GM23248 (cell line): Measurements from ENCODE around the gene OMG. TPM values are rescaled to one million over a fixed set of nuclear protein-coding genes. Genes with fewer than 3 reads are reported as not detected.

Experiments
- DNase-seq: peaks from one replicate; pipeline ENCODE4 v3.0.0-alpha.2; 2015
- H2AFZ ChIP-seq: fragments of 200-600 bp; sonication (generic); 2 replicates; pipeline ENCODE4 v1.6.1; 2016; ENCODE audit warnings: antibody characterized with exemption
- H3F3A ChIP-seq: fragments of 200-600 bp; sonication (generic); 2 replicates; pipeline ENCODE4 v1.6.1; 2016; ENCODE audit warnings: mild to moderate bottlenecking, antibody characterized with exemption, mixed run types; ENCODE audit not compliant: insufficient read depth
- H3K27ac ChIP-seq: fragments of 200-600 bp; sonication (generic); 2 replicates; pipeline ENCODE4 v1.5.1; 2016; ENCODE audit warnings: mild to moderate bottlenecking
- H3K27me3 ChIP-seq: fragments of 200-600 bp; sonication (generic); replicated peaks from 2 replicates; pipeline ENCODE4 v1.6.1; 2016; ENCODE audit warnings: mild to moderate bottlenecking; ENCODE audit not compliant: insufficient read depth
- H3K36me3 ChIP-seq: fragments of 200-600 bp; sonication (generic); 2 replicates; pipeline ENCODE4 v1.6.1; 2016; ENCODE audit warnings: low read depth, mild to moderate bottlenecking
- H3K4me1 ChIP-seq: fragments of 200-600 bp; sonication (generic); 2 replicates; pipeline ENCODE4 v1.6.1; 2016; ENCODE audit warnings: mild to moderate bottlenecking; ENCODE audit not compliant: insufficient read depth
- H3K4me2 ChIP-seq: fragments of 200-600 bp; sonication (generic); one replicate; pipeline ENCODE4 v1.6.1; 2016; ENCODE audit warnings: mild to moderate bottlenecking; ENCODE audit not compliant: unreplicated experiment
- H3K4me3 ChIP-seq: fragments of 200-600 bp; sonication (generic); 2 replicates; pipeline ENCODE4 v1.5.1; 2016; ENCODE audit warnings: mild to moderate bottlenecking
- H3K79me2 ChIP-seq: fragments of 200-600 bp; sonication (generic); 2 replicates; pipeline ENCODE4 v1.6.1; 2016; ENCODE audit warnings: mild to moderate bottlenecking; ENCODE audit not compliant: insufficient read depth
- H3K9ac ChIP-seq: fragments of 200-600 bp; sonication (generic); 2 replicates; pipeline ENCODE4 v1.6.1; 2016; ENCODE audit warnings: mild to moderate bottlenecking
- H3K9me2 ChIP-seq: fragments of 200-600 bp; sonication (generic); 2 replicates; pipeline ENCODE4 v1.6.1; 2016; ENCODE audit warnings: mixed run types, mild to moderate bottlenecking, moderate library complexity; ENCODE audit not compliant: insufficient read depth
- H3K9me3 ChIP-seq: fragments of 200-600 bp; sonication (generic); one replicate; pipeline ENCODE4 v1.6.1; 2017; ENCODE audit warnings: low read depth
- H4K20me1 ChIP-seq: fragments of 200-600 bp; sonication (generic); 2 replicates; pipeline ENCODE4 v1.6.0; 2016; ENCODE audit not compliant: insufficient read depth
- EZH2 ChIP-seq: fragments of 200-600 bp; sonication (generic); IDR thresholded peaks from 2 replicates; pipeline ENCODE4 v1.6.1; 2018; ENCODE audit warnings: antibody characterized with exemption, mild to moderate bottlenecking; ENCODE audit not compliant: insufficient read depth, poor library complexity, severe bottlenecking
- EZH2phosphoT487 ChIP-seq: fragments of 200-600 bp; sonication (generic); IDR thresholded peaks from 2 replicates; pipeline ENCODE4 v1.6.1; 2018; ENCODE audit warnings: antibody characterized with exemption, moderate library complexity, mild to moderate bottlenecking, low read depth; ENCODE audit not compliant: insufficient read depth
- WGBS, 2 experiments: methylation state at CpG; one replicate each; pipeline ENCODE4 v1.1.6; 2015 to 2017; ENCODE audit warnings: low lambda C conversion rate in 2 of 2, low coverage in 1 of 2; ENCODE audit errors: missing lambda C conversion rate in 2 of 2; 5-methylcytosine and 5-hydroxymethylcytosine counted together
- in situ Hi-C: fragments of 300-500 bp; cut with MboI; formaldehyde crosslinking; loops from 2 replicates; pipeline ENCODE4 v1.15.0; 2020
- polyA plus RNA-seq: library from polyadenylated mRNA; unstranded; fragments of >200 nt; fragmentation: Nextera tagmentation; extraction: Ambion mirVana; gene quantifications from 2 replicates; pipeline ENCODE4 v1.2.1, GENCODE V29; 2016
- total RNA-seq: library from RNA; depleted of rRNA; stranded (reverse); fragments of >200 nt; shearing (Covaris generic); gene quantifications from 2 replicates; pipeline ENCODE4 v1.2.3, GENCODE V29; 2014

The OMG gene
- total and polyA plus RNA-seq, 2 experiments from 2014 or later, result 0.25 TPM; not detected in 1

DNA sequence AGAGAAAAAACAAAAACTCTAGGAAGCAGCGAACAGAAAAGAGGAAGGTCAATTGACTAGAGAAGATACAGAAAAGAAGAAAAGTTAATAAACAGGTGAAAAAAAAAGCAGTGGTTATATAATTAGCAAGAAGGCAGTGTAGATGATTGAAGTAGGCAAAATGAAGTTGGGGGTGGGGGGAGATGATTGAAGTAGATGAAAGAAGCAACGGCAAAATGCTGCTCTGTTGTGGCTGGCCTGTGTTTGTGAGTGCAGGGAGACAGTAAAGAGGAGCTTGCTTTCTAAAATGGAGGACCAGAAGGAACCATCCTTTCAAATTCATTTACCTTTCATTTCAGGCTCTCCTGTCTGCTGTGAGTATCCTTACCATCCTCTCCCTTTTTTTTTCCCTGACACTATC, 13.2 kb upstream of the OMG start:
- no peak overlapping the region for H3K4me3 ChIP-seq

DNA sequence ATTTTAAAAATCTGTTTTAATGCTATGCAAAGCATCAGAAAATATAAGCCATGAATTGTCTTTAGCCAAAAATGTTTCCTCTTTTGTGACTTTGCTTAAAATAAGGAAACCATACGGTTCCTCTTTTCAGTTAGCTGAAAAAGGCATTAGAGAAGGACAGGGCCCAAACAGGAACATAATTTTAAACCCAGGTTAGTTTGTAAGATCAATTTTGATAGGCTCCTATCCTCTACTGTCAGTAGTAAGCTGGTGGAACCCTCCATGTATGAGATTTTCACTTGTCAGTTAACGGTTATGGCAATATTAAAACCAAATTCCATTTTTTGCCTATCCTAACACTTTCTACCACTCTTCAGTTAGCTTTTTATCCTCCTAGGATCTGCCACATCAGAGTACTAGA, 12.5 kb upstream of the OMG start:
- Histone ChIP-seq H3K27ac (no peak overlapping the region), H3F3A (peaks cover 14% of the 10 kb centered on the region), H3K4me3 (no peak overlapping the region), H3K4me2 (no peak overlapping the region), H2AFZ (no peak overlapping the region), H3K9me3 (no peaks in the 10 kb centered on the region), H3K36me3 (no peaks in the 10 kb centered on the region), H3K27me3 (no peaks in the 10 kb centered on the region), H4K20me1 (no peaks in the 10 kb centered on the region), H3K4me1 (peaks cover 15% of the 10 kb centered on the region), H3K79me2 (peaks cover 11% of the 10 kb centered on the region; the same call in 1 of the 2 replicates), H3K9ac (no peak overlapping the region), H3K9me2 (no peaks in the 10 kb centered on the region)
- WGBS, 2 experiments, result 88 to 96% methylated on average over 2 of the region's 2 CpGs
- in situ Hi-C loops, result no loop called here
- no peak for DNase-seq
- TF ChIP-seq EZH2, result no peak
- TF ChIP-seq EZH2phosphoT487, result no peak

More for the DNA sequence above, 13.2 kb upstream of the OMG start:
- H4K20me1 ChIP-seq, result no peaks in the 10 kb centered on the region
- no peak overlapping the region for H3K4me2 ChIP-seq
- H3K79me2 ChIP-seq, result peaks cover 4% of the 10 kb centered on the region; the same call in 1 of the 2 replicates
- H3K27ac ChIP-seq, result no peak overlapping the region
- H3K9me3 ChIP-seq, result no peaks in the 10 kb centered on the region
- no peaks in the 10 kb centered on the region for H3K27me3 ChIP-seq
- TF ChIP-seq EZH2phosphoT487 (no peak), EZH2 (no peak)
- no peak overlapping the region for H3K9ac ChIP-seq
- peaks cover 16% of the 10 kb centered on the region for H3K4me1 ChIP-seq
- 7 to 10% methylated on average over 2 of the region's 2 CpGs for WGBS, 2 experiments
- H3K36me3 ChIP-seq, result no peaks in the 10 kb centered on the region
- peaks cover 17% of the 10 kb centered on the region for H3F3A ChIP-seq
- no peak for DNase-seq
- no peaks in the 10 kb centered on the region for H3K9me2 ChIP-seq
- no peak overlapping the region for H2AFZ ChIP-seq
- in situ Hi-C loops, result no loop called here

- TF ChIP-seq EZH2 (no peak), EZH2phosphoT487 (no peak)
- Histone ChIP-seq H3K4me1 (peaks cover 6% of the 10 kb centered on the region), H4K20me1 (no peaks in the 10 kb centered on the region), H3K9me2 (no peaks in the 10 kb centered on the region), H3K9me3 (no peaks in the 10 kb centered on the region), H3K27ac (no peak overlapping the region), H3K9ac (no peak overlapping the region), H3K4me2 (no peak overlapping the region), H3K79me2 (peaks cover 11% of the 10 kb centered on the region; the same call in 1 of the 2 replicates), H3K27me3 (no peaks in the 10 kb centered on the region), H3K36me3 (no peaks in the 10 kb centered on the region), H3F3A (peaks cover 5% of the 10 kb centered on the region; the same call in 1 of the 2 replicates), H3K4me3 (no peak overlapping the region), H2AFZ (no peak overlapping the region)
- in situ Hi-C loops, result no loop called here
- 88 to 90% methylated on average over 5 of the region's 5 CpGs for WGBS, 2 experiments
- DNase-seq, result no peak
These were observed 11.6 kb upstream of the OMG start for GRCh38 chr17:31308372-31309334.

DNA sequence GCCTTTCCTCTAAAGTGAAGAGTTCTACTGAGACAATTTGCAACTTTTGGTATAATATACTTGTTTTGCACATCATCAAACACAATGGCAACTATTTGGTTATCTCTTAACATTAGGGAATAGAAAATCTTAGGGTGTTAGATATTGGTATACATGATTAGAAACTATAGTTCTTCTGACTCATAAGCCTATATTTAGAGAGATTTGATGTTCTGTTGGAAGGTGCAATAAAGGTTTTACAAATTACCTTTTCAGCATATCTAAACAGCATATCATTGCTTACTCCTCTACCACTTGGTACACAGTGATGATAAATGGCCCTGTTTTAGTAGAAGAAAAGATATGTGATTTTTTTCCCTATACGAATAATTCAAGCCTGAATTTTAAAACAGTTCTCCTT, 10.6 kb upstream of the OMG start:
- 97 to 100% methylated on average over 1 of the region's 1 CpG for WGBS, 2 experiments
- H3K79me2 ChIP-seq, result peaks cover 16% of the 10 kb centered on the region; the same call in 1 of the 2 replicates
- no peaks in the 10 kb centered on the region for H3K4me1 ChIP-seq
- DNase-seq, result no peak
- TF ChIP-seq EZH2phosphoT487 (no peak), EZH2 (no peak)
- no peaks in the 10 kb centered on the region for H3K9me2 ChIP-seq
- in situ Hi-C loops, result no loop called here
- no peak overlapping the region for H3K4me3 ChIP-seq
- no peaks in the 10 kb centered on the region for H3K36me3 ChIP-seq
- H3F3A ChIP-seq, result no peaks in the 10 kb centered on the region
- no peaks in the 10 kb centered on the region for H3K9me3 ChIP-seq
- no peak overlapping the region for H3K4me2 ChIP-seq
- no peak overlapping the region for H3K9ac ChIP-seq
- H2AFZ ChIP-seq, result no peak overlapping the region
- no peaks in the 10 kb centered on the region for H3K27me3 ChIP-seq
- no peak overlapping the region for H3K27ac ChIP-seq
- no peaks in the 10 kb centered on the region for H4K20me1 ChIP-seq
